IPS DF 4.7 (cell line): ENCODE measurements around the gene DACH2.

Experiments
- DNase-seq: peaks from one replicate; pipeline ENCODE4 v3.0.0-alpha.2; 2013; ENCODE audit warnings: low spot score; ENCODE audit errors: extremely low read depth

The DACH2 gene

DNA sequence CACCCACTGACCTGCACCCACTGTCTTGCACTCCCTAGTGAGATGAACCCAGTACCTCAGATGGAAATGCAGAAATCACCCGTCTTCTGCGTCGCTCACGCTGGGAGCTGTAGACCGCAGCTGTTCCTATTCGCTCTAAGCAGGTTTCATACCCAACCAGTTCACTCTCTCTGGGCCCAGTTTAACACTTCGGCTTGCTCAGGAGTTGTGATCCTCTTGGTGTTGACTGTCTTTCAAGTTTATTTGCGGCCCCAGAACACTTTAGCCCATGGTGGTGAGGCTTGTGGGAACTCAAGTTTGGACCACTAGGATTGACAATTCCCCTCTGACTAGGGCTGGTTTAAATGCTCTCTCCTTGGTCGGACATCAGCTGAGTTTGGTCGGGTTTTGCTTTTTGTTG lies 147.0 kb downstream of the DACH2 start:
- peak; percentile 1 for DNase-seq

DNA sequence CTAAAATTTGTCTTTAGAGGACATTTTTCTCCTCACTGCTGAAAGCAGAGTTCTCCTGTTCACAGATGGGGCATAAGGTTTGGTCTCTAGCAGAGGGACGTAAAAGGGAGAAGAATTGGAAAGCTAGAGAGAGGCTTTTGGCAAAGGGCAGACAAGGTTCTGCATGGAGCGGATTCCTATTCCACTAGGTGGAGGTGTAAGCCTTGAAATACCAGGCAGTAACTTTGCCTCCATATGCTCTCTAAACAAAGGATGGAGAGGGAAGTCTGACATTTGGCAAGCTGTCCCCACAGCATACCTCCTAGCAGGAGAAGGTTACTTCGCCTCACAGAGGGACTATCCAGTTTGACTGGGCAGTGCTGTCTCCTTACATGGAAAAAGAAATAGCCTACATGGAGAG lies 174.7 kb downstream of the DACH2 start:
- no peak for DNase-seq

DNA sequence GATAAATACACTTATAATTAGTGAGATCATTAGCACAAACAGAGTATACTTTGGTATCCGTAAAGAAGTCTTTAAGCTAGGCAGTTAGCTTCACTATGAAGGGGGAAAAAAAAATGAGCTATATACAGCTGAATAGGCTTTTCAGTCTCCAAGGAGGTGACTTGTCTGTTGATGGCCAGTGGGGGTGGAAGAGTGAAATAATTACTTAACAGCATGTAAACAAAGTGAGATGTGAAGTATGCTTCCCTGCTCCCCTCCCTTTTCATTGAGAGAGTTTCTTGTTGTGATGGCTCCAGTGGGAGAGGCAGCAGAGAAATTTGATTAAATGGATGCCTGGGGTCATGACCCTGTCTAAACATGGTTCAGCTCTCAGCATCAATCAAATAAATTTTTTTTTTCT lies 180.9 kb downstream of the DACH2 start:
- no peak for DNase-seq

DNA sequence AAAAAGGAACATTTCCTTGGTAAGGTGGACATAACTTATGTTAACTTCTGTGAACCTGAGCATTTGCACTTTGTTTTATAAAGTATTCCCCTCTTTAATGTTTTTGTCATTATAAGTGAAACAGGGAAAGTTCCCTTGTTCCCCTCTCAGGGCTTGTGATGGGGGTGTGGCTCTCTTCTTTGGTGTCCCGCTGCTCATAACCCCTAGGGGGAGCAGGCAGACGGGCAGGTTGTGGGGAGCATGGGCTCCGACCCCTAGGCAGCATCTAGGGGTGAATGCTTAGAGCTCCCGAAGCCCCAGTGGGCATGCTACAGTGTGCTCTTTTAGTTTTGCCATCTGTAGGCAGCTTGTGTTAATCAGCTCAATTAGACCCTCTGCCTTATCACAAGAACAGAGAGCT lies 200.4 kb downstream of the DACH2 start:
- no peak for DNase-seq

DNA sequence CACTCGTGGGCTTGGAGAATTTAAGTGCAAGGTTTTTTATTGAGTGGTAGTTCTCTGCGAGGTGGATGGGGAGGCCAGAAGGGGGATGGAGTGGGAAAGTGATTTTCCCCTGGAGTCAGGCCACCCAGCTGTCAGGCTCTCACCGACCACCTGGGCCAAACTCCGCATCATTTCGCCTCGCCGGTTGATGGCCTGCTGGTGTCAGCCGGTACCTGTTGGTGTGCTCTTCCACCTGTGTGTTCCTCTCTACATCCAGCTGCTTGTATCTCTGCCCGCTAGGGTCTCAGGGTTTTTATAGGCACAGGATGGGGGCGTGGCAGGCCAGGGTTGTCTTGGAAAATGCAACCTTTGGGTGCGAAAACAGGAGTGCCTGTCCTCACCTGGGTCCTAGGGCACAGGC lies 200.9 kb downstream of the DACH2 start:
- DNase-seq: no peak

DNA sequence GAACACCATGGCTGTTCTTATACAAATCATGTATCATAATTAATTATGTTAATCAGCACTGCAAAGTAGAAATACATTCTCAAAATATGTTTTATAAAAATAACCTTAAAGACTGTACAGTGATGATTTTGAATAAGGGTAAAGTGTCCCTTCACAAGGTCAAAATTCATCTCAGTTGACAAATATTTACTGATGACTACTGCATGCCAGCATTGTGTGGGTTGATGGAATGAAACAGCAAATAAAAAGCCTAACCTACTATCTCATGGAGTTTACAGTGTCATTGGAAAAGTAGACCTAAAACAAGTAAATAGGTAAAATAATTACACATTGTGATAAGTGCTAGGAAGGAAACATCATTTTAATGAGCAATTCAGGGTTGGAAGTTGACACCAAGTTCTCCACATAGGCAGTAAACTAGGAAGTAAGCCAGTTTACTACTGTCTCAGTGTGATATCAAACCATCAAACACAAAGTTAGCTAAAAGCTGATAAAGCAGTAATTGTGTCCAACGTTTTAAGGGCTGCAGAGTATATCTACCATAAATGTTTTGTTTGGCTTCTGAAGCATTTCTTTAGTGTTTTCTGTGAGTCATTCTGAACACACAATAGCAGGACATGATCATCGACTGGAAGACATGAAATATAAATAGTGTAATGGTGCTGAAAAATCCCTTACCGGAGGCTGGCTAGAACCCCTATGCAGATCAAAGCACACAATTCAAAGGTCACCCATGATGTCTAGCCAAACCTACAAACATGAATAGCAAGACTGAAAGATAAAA lies 221.8 kb downstream of the DACH2 start:
- DNase-seq: no peak

DNA sequence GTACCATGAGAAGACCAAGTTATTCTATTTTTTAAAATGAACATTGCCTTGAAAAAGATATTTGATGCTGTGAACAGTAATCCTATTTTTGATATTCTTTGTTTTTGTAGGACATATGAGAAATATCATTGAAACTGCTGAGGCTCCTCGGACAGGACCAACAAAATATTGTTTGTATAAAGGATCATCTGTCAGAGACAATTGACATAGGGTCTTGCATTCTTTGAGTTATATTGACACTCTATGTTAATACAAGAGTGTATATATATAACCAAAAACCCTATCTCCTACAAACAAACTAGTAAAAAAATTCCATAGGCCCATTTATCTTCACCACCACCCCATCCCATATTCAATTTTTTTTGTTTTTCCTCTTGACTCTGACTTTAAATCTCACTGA lies 222.7 kb downstream of the DACH2 start:
- no peak for DNase-seq

DNA sequence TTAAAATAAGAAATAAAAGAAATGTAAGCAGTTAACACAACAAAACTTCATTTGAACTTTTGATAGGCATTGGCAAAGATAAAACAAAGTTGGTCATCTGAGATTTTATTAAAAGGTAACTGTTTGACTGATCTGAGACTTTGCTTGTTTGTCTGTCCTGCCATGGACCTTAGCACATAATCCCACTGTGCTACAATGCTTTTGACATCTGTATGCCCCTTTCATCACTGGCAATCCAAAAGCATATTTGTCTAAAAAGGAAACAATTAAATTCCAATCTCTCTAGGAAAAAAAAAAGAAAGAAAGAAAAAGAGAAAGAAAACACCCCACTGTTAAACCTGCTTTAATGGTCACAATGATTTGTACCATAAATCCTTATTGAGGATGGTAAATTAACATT lies 231.0 kb downstream of the DACH2 start:
- DNase-seq: no peak

DNA sequence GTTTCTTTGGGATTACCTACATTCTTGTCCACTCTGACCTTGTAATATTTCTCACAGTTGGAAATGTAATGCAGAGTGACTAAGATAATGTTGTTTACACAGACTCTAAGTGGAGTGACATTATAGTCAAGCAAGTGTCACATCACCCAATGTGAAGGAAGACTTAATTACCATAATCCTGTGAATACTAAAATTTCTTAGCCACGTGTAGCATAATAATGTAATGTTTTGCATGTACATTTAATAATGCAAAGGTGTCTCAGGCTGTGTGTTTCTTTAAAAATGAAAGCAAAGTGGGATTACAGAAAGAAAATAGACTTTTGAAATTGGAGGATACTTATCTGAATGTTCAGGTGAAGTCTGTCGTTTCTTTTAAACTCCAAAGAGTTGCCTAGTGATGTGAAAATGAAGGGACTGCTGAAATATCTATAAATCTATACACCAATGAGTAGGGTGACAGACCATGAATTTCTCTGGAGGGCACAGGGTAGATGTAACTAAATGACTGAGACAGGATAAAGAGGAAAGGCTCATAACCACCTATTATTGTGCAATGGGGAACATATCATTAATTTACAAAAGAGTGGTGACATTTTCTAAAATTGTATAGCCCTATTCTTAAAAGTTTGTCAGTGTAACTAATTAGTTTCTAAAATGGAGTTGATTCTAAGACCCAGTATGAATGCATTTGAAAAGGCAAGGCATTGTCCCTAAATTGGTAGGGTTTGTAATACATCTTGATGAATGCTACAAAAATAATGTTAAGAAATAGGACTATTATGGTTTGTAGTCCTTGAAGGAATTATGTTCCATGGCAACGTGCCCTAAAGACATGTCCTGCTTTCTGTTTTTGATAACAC lies 235.7 kb downstream of the DACH2 start:
- DNase-seq: no peak

DNA sequence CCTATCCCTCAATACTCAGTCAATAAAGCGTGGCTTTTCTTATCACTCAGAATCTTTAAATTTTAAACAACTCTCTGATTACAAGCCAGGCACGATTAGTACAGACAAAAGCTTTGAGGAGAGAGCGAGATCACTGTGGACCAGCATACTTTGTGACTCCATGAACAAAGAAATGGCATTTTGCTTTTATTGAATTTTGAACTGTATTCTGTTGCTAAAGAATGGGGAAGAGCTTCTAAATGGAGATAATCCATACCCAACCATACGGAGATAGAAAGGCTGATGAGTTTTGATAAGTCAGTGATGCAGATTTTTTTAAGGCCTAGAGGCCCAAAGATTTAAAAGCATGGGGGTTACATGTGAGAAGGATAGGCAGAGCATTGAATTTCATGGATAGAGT lies 259.1 kb downstream of the DACH2 start:
- no peak for DNase-seq

DNA sequence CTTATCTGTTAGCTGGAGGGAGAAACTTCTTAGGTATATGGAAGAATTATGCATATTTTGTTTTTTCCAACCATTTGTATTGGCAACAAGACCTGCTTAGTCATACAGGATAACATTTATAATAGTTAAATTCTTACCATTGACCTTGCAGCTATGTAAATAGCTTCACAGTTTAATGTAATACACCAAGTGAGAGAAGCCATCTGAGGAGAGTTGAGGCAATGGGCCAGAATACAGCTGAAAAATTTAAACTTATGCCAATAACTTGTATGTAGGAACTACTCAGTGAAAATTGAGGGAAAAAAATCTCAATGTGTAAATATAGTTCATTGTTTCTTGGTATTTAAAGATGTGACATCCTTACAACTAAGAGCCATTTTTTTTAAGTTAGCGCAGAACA lies 273.5 kb downstream of the DACH2 start:
- no peak for DNase-seq

DNA sequence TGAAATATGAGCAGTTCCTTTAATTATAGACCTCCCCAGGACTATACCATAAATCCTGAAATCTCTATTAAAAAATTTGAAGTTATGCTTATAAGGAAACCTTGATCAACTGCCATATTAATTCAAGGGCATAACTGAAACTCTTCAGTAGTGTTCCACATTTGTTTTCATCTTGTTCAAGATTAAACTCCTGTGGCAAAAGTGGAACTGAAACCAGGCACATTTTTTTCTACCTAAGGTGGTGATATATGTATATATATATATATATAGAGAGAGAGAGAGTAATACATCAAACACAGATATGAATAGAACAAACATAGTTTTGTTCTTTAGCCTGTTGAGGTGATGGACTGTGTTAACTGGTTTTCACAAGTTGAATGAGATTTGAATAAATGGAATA lies 287.9 kb downstream of the DACH2 start:
- no peak for DNase-seq

DNA sequence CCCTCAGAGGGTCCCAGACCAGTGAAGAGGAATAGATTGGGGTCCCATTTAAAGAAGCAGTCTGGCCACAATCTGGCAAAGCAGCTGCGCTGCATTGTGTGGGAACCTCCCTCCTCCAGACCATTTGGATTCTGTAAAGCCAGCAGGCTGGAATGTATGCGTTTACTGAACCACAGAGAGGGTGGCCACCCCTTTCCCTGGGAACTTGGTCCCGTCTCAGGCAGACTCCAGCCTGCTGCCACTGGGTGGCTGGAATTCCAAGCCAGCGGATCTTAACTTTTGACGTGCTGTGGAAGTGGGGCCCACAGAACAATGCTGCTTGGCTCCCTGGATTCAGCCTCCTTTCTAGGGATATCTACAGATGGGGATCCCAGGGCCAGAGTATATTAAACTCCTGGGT lies 307.2 kb downstream of the DACH2 start:
- no peak for DNase-seq

DNA sequence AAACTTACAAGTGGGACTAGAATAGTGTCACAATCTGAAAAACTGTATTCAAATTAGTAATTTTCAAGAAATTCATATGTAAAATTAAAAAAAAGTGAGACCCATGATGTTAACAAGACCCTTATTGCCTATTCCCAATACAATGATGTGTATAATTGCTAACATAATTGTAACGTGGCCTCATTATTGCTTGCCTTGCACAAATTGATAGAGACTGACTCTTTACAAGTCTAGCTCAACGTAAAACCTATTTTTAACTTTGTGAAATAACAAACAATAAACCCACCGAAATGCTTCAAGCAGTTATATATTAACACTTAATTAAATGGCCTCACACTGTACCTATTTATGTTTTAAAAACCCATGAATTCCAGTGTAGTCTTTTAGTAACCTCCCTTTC lies 312.5 kb downstream of the DACH2 start:
- no peak for DNase-seq

DNA sequence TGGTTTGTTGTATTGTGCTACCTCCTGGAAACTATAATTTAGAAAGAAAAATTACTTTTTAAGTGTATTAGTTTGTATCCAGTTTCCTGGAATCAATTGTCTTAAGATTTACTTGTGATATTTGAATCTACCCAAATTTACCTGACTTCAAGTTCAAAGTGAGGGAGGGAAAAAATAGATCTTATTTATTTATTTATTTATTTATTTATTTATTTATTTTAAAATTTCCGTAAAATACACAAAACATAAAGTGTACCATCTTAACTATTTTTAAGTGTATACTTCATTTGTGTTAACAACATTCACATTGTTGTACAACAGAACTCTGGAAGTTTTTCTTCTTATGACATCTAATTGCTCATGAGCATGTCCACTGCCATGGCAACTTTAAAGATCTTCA lies 356.0 kb downstream of the DACH2 start:
- DNase-seq: no peak

DNA sequence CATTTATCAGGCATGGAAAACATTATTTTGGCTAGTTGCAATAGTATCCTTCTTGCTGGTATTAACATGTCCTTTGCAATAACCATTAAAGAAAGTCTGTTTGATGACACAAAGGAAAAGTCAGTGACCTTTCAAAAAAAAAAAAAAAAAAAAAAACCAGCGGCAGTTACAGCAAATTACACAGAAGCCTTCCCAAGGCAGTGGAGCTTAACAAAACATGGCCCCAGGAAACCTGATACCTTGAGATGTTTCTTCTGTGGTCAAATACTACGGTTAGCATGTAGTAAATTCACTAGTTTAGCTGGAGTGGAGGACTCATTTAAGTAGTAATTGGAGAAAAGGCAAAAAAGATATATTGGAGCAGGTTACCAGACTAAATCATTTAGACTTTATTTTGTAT lies 359.1 kb downstream of the DACH2 start:
- no peak for DNase-seq

DNA sequence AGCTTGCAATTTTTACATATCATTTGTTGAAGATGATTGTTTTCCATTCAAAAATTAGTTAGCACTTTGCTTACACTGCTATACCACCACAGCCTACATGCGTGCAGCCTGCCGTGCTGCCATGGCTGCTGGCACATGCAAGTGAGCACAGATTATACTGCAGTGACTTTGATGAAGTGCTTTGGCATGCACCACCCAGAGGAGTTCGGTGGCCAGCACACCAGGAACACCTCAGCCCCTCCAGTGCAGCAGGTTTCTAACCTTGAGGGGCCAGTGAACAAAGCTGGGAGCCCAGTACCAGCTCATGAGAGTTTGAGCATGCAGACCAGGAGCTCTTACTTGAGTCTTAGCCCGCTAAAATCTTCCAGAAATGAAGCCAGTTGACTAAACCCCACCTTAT lies 431.5 kb downstream of the DACH2 start:
- DNase-seq: no peak

DNA sequence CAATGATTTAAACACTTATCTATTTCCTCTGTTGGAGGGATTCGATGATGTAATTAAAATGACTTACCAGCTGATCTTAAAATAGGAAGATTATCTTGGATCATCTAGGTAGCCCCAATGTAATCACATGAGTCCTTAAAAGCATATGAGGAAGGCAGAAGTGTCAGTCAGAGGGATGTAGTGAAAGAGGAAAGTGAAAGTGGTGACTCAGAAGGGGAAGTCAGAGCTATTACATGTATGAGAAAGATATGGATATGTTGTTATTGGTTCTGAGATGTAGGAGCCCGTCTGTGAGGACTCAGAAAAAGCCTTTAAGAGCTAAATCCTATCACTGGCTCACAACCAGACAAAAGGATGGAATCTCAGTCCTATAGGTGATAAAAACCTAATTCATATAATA lies 456.4 kb downstream of the DACH2 start:
- DNase-seq: no peak

DNA sequence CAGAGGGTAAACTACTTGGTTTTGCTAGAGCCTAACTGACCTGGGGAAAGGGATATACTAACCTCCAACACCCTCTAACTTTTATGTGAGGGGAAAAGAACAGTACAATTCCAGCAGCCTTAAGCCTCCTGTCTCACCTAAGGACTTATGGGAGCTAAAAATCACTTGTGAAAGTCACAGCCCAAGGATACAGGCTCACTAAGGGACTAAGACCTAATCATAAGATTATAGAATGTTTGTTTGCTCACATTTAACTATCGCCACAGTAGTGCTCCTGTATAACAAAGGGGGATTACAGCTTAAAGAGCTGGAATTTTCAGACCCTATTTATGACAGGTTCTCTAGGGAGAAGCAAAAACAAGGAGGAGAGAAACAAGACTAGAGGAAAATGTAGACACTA lies 548.7 kb downstream of the DACH2 start:
- DNase-seq: no peak

DNA sequence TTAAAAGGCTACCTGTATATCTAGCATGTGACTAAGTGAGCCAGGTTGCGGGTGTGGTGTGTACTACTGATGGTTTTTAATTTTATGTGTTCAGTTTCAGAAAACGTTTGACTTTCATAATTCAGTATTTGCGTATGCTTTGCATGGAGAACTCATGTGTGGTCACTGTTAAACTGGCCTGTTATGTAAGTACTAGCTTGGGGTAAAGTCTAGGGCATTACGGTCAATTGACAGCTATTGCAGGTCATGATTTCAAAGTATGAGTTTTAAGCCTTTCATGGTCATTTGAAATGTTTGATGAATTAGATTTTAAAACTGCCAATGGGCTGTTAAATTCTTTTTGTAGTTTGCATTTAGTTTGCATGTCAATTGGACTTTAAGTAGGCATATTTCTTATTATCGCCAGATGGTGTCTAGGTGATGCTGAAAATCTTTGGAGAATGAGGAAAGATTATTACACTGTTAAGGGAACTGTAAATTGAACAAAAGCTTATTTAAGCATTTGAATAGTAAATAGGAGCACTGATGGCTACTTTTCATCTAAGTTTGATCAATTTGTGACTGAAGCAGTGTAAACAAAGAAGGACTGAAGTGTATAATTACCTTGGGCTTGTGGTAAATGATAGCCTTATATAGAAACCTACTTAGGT lies 563.4 kb downstream of the DACH2 start:
- DNase-seq: no peak

DNA sequence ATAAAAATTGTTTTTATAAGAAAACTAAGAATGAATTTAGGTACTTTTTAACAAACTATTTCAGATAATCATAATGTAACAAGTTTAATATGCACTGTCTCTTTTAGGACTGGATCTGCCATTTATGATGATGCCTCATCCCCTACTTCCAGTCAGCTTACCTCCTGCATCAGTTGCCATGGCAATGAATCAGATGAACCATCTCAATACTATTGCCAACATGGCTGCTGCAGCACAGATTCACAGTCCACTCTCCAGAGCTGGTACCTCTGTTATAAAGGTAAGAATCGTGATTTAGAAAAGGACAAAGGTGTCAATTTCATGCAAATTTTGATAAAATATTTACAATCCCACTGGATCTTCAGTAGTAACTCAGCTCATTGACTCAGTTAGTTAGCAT lies 566.2 kb downstream of the DACH2 start:
- no peak for DNase-seq

DNA sequence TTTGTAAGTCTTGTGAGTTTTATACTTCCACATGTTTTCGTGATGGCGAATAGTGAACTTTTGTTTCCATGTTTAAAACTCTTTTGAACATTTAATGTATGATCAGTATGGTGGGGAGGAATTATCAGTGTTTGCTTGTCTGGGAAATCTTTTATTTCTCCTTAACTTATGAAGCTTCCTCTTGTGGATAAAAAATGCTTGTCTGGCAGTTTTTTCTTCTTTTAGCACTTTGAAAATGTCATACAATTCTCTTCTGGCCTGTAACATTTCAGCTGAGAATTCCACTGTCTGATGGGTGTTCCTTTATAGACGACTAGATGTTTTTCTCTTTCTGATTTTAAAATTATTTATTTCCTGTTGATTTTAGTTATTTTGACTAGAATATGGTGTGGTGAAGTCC lies 576.0 kb downstream of the DACH2 start:
- DNase-seq: no peak
